ENCODE measurements around the gene SHB.

Gene SHB

GRCh38 chr9:37925786-37926736 lies 143.0 kb downstream of the SHB start:
- DNase-seq: peak; percentile 59

DNA sequence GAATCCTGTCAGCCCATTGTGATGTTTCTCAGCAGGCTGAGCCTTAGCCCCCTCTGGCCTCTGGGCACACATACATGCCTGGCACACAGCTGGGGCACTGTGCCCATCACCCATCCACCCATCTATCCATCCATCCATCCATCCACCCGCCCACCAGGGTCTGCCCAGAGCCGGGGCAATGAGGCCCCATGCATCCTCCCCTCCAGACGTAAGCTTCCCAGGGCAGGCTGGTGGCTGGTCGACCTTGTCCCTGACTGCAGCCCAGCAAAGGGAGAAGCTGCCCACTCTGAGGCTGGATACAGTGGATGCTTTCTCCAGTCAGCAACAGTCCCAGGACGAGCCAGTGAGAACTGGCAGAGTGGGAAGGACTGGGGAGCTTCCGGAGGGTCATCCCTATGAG lies 144.0 kb downstream of the SHB start:
- no peak for DNase-seq

DNA sequence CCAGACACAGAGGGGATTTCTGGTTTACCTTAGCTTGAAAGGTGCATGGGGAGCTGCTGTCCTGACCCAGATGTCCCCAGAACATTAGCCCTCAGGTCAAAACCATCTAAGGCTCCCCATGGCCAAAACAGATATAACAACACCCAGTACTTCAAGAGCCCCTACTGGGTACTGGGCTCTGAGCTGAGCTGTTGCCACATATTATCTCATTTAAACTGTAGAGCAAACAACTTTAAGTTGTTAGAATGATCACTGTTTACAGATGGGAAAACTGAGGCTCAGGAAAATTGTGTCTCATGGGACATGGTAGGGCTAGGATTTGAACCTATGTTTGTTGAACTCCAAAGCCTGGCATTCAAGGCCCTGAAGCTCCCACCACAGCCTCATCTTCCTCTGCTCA lies 144.5 kb downstream of the SHB start:
- DNase-seq: no peak

DNA sequence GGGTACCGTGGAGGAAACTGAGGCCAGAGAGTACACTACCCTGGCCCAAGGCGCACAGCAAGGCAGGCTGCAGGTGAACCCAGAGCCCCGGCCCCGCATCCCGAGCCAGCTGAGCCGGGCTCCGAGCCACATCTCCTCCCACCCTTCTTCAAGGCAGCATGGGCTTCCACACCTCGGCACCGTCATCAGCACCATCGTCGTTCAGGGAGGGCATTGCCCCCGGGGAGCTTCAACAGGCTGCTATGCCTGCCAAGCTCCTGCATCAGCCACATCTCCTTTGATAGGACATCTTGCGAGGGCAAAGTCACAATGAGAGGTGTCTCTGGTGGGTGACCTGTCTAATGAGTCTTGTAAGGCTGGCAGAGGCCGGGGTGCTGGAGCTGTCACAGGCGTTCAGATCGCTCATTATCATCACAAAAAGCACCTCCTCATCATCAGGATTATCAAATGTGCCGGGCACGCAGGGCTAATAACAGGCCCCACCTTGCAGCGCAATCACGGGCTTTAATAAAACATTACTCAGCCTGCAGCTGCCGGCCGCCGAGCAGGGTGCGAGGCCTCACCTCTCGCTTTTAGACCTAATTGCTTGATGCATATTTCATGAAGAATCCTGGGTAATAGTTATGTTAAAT lies 145.1 kb downstream of the SHB start:
- no peak for DNase-seq

- DNase-seq: no peak
These were observed 145.8 kb downstream of the SHB start for GRCh38 chr9:37923118-37923795.

- no peak for DNase-seq
These were observed 146.5 kb downstream of the SHB start for GRCh38 chr9:37922363-37923117.

GRCh38 chr9:37921546-37922300 lies 147.3 kb downstream of the SHB start:
- no peak for DNase-seq

- no peak for DNase-seq
These were observed 147.9 kb downstream of the SHB start for GRCh38 chr9:37921168-37921510.

DNA sequence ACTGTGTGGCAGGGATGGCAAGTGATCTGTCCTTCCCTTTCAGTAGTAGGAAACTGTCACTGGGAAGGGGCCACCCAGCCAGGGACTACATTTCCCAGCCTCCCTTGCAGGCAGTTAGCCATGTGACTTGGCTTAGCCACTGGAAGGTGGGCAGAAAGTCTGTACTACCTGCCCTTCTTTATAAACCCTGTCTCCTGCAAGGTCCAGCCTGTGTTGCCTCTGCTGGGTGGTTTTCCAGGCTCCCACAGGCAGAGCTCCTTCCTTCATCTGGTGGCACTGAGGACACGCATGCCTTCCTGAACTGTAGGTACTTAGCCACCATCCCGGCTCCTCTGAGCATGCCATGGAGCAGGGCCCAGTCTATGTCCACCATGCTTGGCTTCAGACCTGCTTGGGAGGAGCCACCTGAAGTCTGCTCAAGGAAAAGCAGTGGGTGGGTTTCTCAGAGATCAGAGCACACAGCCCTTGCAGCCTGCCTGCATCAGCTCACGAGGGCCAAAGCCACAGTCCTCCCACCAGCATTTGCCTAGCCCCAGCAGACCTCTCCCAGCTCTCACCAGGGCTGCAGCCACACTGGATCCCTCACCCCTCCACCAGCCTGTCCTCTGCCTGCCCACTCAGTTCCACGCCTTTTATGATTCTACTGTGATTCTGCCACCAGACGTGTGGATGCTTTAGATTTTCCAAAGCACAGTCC lies 148.4 kb downstream of the SHB start:
- DNase-seq: no peak

DNA sequence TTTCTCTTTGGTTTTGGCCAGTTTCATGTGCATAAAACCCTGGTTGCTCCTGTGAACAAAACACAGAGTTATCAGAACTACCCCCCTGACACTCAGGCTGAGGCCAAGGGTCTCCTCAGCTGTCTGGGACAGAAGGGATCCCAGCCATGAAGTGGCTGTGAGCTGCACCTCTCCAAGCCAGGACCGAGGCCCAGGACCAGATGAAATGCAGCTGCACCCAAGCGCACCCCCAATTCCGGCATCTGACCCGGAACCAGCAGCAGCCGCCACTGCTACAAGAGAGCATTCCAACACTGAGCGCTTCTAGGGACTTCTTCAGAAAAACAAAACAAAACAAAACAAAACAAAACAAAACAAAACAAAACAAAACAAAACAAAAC lies 149.1 kb downstream of the SHB start:
- no peak for DNase-seq

DNA sequence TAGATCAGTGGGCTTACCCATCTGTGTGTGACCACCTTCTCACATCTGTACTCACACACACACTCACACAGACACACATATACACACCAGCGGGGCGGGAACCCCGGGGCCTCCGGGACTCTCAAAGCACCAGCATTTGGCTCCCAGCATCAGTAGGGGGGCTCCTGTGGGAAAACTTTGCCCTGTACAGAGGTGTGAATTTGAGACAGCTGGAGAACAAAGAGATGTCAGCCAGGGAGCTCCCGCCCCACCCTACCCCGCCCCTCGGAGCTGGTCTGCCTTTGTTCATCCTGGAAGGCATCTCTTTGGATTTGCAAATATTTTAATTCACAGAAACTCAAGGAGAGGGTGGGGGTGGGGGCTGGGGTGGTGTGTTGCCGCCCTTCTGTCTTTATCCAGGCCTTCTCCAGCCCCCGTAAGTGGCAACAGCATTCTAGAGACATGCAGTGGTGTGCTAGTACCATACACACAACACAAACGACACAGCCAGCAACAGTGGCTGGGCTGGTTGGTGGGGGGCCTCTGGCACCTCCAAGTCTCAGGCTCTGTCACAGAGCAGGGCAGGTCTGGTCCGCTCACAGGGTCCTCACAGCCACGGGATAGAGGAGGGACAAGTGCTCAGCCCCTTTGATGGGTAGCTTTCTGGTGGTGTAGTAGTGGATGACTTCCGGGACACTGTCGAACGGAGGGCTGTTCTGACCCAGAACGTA lies 149.6 kb downstream of the SHB start:
- DNase-seq: no peak

DNA sequence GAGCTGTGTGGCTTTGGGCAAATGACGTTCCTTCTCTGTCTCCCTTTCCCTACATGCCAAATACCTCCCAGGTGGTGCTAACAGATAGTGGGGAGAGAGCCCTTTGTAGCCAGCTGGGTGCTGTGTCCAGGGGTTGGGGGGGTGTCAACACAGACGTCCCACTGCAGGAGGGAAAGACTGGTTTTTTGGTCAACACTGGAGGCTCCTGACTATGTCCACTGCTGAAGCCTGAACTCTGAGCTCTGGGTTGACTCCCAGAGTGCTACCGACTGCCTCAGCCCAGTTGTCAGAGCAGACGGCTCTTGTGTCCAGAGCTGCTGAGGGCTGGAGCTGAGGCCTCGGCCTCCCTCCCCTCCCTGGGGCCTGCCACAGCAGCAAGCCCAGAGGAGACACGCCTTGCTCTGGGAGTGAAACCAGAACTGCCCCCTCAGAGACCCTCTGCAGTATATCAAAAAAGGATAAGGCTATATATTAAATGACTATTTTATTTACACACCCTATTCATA lies 150.3 kb downstream of the SHB start:
- DNase-seq: no peak

GRCh38 chr9:37917801-37918664 lies 151.0 kb downstream of the SHB start:
- DNase-seq: no peak

DNA sequence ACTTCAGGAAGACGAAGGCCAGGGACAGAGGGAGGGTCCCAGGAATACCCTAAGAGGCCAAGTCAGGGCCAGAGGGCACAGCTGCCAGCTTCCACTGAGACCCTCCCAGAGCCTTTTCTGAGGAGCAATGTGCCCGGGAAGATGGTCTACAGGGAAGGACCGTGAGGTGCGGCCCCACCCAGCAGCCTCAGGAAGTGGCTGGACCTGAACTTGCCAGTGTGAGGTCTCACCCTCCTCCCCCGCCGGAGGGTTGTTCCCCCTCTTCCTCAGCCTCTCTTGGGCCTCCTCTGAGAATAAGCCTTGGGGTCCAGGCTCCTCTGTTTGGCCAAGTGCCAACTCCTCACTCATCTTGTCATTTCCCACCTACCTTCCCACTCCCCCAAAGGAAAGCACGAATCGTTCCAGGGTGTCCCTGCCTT lies 151.7 kb downstream of the SHB start:
- no peak for DNase-seq

GRCh38 chr9:37916471-37917312 lies 152.3 kb downstream of the SHB start:
- DNase-seq: no peak

DNA sequence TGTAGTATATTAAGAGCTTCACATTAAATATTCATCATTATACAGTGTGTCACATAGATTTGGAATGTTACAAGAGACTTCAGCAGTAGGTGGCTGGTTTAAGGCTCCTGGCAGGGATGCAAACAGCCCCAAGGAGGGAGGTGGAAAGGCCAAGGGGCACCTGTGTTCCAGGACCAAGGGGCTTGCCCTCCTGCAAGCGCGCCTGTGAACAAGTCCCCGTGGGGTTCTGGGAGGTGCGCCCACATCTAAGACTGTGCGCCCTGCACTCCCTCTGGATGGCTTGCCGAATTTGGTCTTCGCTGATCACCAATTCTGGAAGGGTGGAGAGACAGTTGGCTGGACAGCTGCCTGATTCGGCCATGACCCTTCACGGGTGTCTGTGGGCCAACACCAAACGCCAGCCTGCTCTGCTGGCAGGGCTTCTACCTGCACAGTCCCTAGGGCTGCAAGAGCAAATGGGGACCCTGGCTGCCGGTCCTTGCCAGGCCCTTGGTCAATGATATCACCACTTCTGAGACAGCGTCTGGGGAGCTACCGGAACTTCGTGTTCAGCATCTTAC lies 153.0 kb downstream of the SHB start:
- DNase-seq: no peak

GRCh38 chr9:37914701-37915358 lies 154.2 kb downstream of the SHB start:
- DNase-seq: no peak

DNA sequence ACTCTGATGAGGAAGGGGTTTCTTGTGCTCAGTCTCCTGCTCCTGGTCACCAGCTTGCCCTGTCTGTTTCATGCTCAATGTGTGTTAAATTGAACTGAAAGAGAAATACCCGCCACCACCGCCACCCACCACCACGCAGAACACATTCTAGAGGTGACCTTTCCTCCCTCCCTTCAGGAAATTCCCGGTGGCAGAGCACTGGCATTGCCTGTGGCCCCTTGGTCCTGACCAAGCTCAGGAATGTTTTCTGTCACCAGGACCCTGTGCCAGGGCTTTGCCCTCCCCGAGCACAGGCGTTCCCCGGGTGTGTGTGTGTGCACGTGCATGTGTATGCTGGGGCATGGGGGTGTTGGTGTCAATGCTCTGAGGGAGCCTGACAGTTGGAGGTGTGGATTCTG lies 154.9 kb downstream of the SHB start:
- no peak for DNase-seq

Measured in suppressor macrophage treated with lipopolysaccharide for 4 hours (primary cell).